HEK293T (cell line): ENCODE results near the gene PPIL6.

Source experiments
- CTCF ChIA-PET: fragments of 350-600 bp; formaldehyde crosslinking; extraction: SDS; loops from one replicate; lab custom pipeline; 2021; ENCODE audit warnings: antibody characterized with exemption, inconsistent platforms; lab: Yijun Ruan, JAX
- POLR2A ChIA-PET: fragments of 350-600 bp; formaldehyde crosslinking; extraction: SDS; loops from one replicate; lab custom pipeline; 2020; ENCODE audit warnings: antibody characterized with exemption, inconsistent platforms; lab: Yijun Ruan, JAX
- DNase-seq: peaks from one replicate; pipeline ENCODE4 v3.0.0; 2012; ENCODE audit warnings: mixed read lengths; ENCODE audit errors: extremely low spot score
- ARNT ChIP-seq: fragments of 450-650 bp; IDR thresholded peaks from 2 replicates; pipeline ENCODE4 v1.6.1; 2017; ENCODE audit warnings: mild to moderate bottlenecking
- BHLHE40 ChIP-seq: fragments of 450-650 bp; IDR thresholded peaks from 2 replicates; pipeline ENCODE4 v1.6.1; 2016; ENCODE audit warnings: mild to moderate bottlenecking, moderate library complexity, borderline replicate concordance
- CTBP1 ChIP-seq: fragments of 450-650 bp; IDR thresholded peaks from 2 replicates; pipeline ENCODE4 v1.6.1; 2016; ENCODE audit warnings: borderline replicate concordance
- ELF4 ChIP-seq: fragments of 450-650 bp; IDR thresholded peaks from 2 replicates; pipeline ENCODE4 v1.6.1; 2017; ENCODE audit warnings: antibody characterized with exemption
- FOXA1 ChIP-seq: fragments of 450-650 bp; IDR thresholded peaks from 2 replicates; pipeline ENCODE4 v1.6.1; 2016; ENCODE audit warnings: mild to moderate bottlenecking
- FOXK2 ChIP-seq: fragments of 450-650 bp; IDR thresholded peaks from 2 replicates; pipeline ENCODE4 v1.6.1; 2016; ENCODE audit warnings: mild to moderate bottlenecking
- FOXM1 ChIP-seq: fragments of 450-650 bp; IDR thresholded peaks from 2 replicates; pipeline ENCODE4 v1.6.1; 2017; ENCODE audit warnings: mild to moderate bottlenecking, borderline replicate concordance
- HDGF ChIP-seq: fragments of 450-650 bp; IDR thresholded peaks from 2 replicates; pipeline ENCODE4 v1.6.1; 2017; ENCODE audit warnings: antibody characterized with exemption, borderline replicate concordance
- L3MBTL2 ChIP-seq: fragments of 450-650 bp; conservative IDR thresholded peaks from 2 replicates; pipeline ENCODE4 v1.6.1; 2016; ENCODE audit warnings: mild to moderate bottlenecking
- LEF1 ChIP-seq: fragments of 450-650 bp; IDR thresholded peaks from 2 replicates; pipeline ENCODE4 v1.6.1; 2017; ENCODE audit warnings: mild to moderate bottlenecking, borderline replicate concordance
- NFRKB ChIP-seq: fragments of 450-650 bp; IDR thresholded peaks from 2 replicates; pipeline ENCODE4 v1.6.1; 2016; ENCODE audit warnings: mild to moderate bottlenecking, moderate library complexity
- PKNOX1 ChIP-seq: fragments of 450-650 bp; IDR thresholded peaks from 2 replicates; pipeline ENCODE4 v1.6.1; 2016
- SP1 ChIP-seq: fragments of 450-650 bp; IDR thresholded peaks from 2 replicates; pipeline ENCODE4 v1.6.1; 2017
- SUZ12 ChIP-seq: fragments of 450-650 bp; IDR thresholded peaks from 2 replicates; pipeline ENCODE4 v1.6.1; 2016; ENCODE audit warnings: mild to moderate bottlenecking
- TARDBP ChIP-seq: fragments of 450-650 bp; IDR thresholded peaks from 2 replicates; pipeline ENCODE4 v1.6.1; 2016
- ZNF384 ChIP-seq: fragments of 450-650 bp; IDR thresholded peaks from 2 replicates; pipeline ENCODE4 v1.6.1; 2016

Gene PPIL6

GRCh38 chr6:109389650-109390274, 50.7 kb downstream of the PPIL6 start:
- ChIA-PET POLR2A (no interaction called here), CTCF (no interaction called here)
- DNase-seq = no peak
- TF ChIP-seq TARDBP (no peak), CTBP1 (no peak), ELF4 (no peak), HDGF (no peak), PKNOX1 (no peak), SUZ12 (no peak), NFRKB (no peak), ZNF384 (no peak), BHLHE40 (no peak), L3MBTL2 (no peak), FOXM1 (no peak), SP1 (no peak), FOXK2 (no peak), FOXA1 (no peak), ARNT (no peak), LEF1 (no peak)

GRCh38 chr6:109388265-109388664, 52.2 kb downstream of the PPIL6 start:
- CTCF ChIA-PET = no interaction called here

GRCh38 chr6:109383438-109383940, 56.9 kb downstream of the PPIL6 start:
- ChIA-PET POLR2A (interaction anchor here (0.6 to 3.1 kb wide), 22 partner anchors 8 to 821 kb away, joined by 3 to 18 read pairs (median 4); partner anchors contain the start of genes CEP57L1, PPIL6, SESN1 and SMPD2), CTCF (interaction anchor here (0.6 to 2.4 kb wide), 12 partner anchors 8 to 415 kb away, joined by 3 to 17 read pairs (median 4); no protein-coding TSS in a partner anchor)
- DNase-seq = no peak
- TF ChIP-seq SUZ12 (no peak), TARDBP (no peak), PKNOX1 (no peak), NFRKB (no peak), CTBP1 (no peak), FOXK2 (no peak), BHLHE40 (no peak), FOXM1 (no peak), ELF4 (no peak), SP1 (no peak), FOXA1 (no peak), ARNT (no peak), LEF1 (no peak), L3MBTL2 (no peak), ZNF384 (no peak)

More at GRCh38 chr6:109388265-109388664, 52.2 kb downstream of the PPIL6 start:
- POLR2A ChIA-PET = interaction anchor here (1.0 kb wide), 1 partner anchor 198 kb away, joined by 3 read pairs; no protein-coding TSS in a partner anchor
- TF ChIP-seq SP1 (no peak), FOXM1 (no peak)
- no peak for DNase-seq

GRCh38 chr6:109382576-109383437, 57.6 kb downstream of the PPIL6 start:
- TF ChIP-seq TARDBP (no peak), PKNOX1 (no peak), ELF4 (peak; percentile 81), BHLHE40 (peak; percentile 94), FOXM1 (peak; percentile 84; the same call in 1 of the 2 replicates), L3MBTL2 (peak; percentile 75)
- DNase-seq = peak; percentile 89
- CTCF ChIA-PET = interaction anchor here (0.6 to 2.4 kb wide), 11 partner anchors 9 to 310 kb away, joined by 3 to 17 read pairs (median 4); no protein-coding TSS in a partner anchor
- POLR2A ChIA-PET = interaction anchor here (0.6 to 3.1 kb wide), 29 partner anchors 9 to 820 kb away, joined by 3 to 18 read pairs (median 4); partner anchors contain the start of genes CEP57L1, PPIL6, SESN1 and SMPD2

GRCh38 chr6:109381747-109382575, 58.5 kb downstream of the PPIL6 start, which contains the start of gene CD164:
CD164 (minus strand) TSS chr6:109382467; CDS start chr6:109382378, 89 bp downstream.
- TF ChIP-seq NFRKB (no peak), ZNF384 (no peak), ELF4 (peak; percentile 15; the same call in 1 of the 2 replicates), LEF1 (peak; percentile 49; the same call in 1 of the 2 replicates), FOXM1 (no peak), FOXA1 (no peak), L3MBTL2 (peak; percentile 66)
- DNase-seq = peak; percentile 93
- ChIA-PET POLR2A (interaction anchor here (0.7 to 3.1 kb wide), 21 partner anchors 9 to 311 kb away, joined by 3 to 18 read pairs (median 4); partner anchors contain the start of genes CEP57L1, PPIL6, SESN1 and SMPD2), CTCF (interaction anchor here (0.5 to 2.4 kb wide), 3 partner anchors 14 to 194 kb away, joined by 3 to 17 read pairs (median 3); no protein-coding TSS in a partner anchor)
